Endothelial cell of umbilical vein (primary cell): ENCODE data around the gene LONP1. TPM values are rescaled to one million over a fixed set of nuclear protein-coding genes. Genes with fewer than 3 reads are reported as not detected.

Experiments used
- BruUV-seq: library from RNA; stranded (reverse); fragments of 400-500 nt; replicated peaks from 2 replicates; lab custom pipeline; 2021; lab: Mats Ljungman, UMichigan
- CTCF ChIA-PET: fragments of 300-600, 350-600 bp; sonication (Branson Sonifier 250); formaldehyde crosslinking; loops from one replicate; lab custom pipeline; 2021; ENCODE audit warnings: antibody characterized with exemption, inconsistent platforms; lab: Charles Lee
- POLR2A ChIA-PET: fragments of 300-600, 350-600 bp; sonication (Branson Sonifier 250); formaldehyde crosslinking; loops from one replicate; lab custom pipeline; 2021; ENCODE audit warnings: antibody characterized with exemption, inconsistent platforms; lab: Charles Lee
- DNase-seq: peaks from one replicate; pipeline ENCODE4 v3.0.0-alpha.2; 2011; ENCODE audit warnings: low read depth, low spot score
- FAIRE-seq: peaks from 2 replicates; lab custom pipeline; 2011; peaks lifted over from hg19 to GRCh38; lab: Jason Lieb, UNC
- H2AFZ ChIP-seq: 2 replicates; pipeline ENCODE4 v1.6.0; 2012; ENCODE audit warnings: low read depth, low read length, control low read depth, inconsistent platforms
- H3K27ac ChIP-seq: 2 replicates; pipeline ENCODE4 v1.5.1; 2011; ENCODE audit warnings: low read depth, mild to moderate bottlenecking, control low read depth, low read length, moderate library complexity; ENCODE audit not compliant: insufficient read depth
- H3K27me3 ChIP-seq, 2 experiments: 2 replicates each; pipeline versions ENCODE4 v1.6.0 to v1.6.1; 2011; ENCODE audit warnings: low read length in 2 of 2, mixed read lengths in 1 of 2; ENCODE audit not compliant: control insufficient read depth in 2 of 2, insufficient read depth in 2 of 2
- H3K36me3 ChIP-seq, 2 experiments: 2 replicates in 1 of 2; 3 replicates in 1 of 2; pipeline ENCODE4 v1.5.1; 2011; ENCODE audit warnings: low read length in 2 of 2, mild to moderate bottlenecking in 1 of 2, moderate library complexity in 1 of 2; ENCODE audit not compliant: control insufficient read depth in 2 of 2, insufficient read depth in 2 of 2; ENCODE audit errors: extremely low read depth in 1 of 2
- H3K4me1 ChIP-seq: 3 replicates; pipeline ENCODE4 v1.5.1; 2011; ENCODE audit warnings: mild to moderate bottlenecking, low read length; ENCODE audit not compliant: control insufficient read depth, insufficient read depth; ENCODE audit errors: extremely low read depth
- H3K4me2 ChIP-seq: 2 replicates; pipeline ENCODE4 v1.6.1; 2011; ENCODE audit warnings: low read length, control low read depth, mixed read lengths; ENCODE audit not compliant: insufficient read depth
- H3K4me3 ChIP-seq, 3 experiments: fragments of 200-600 bp in 1 of 3; sonication (generic), shearing (Covaris generic) in 1 of 3; replicated peaks in 1 of 3; 2 replicates each; pipeline ENCODE4 v1.5.1; 2011 to 2016; ENCODE audit warnings: control low read depth in 3 of 3, low read length in 3 of 3, mild to moderate bottlenecking in 2 of 3, inconsistent platforms in 1 of 3, low read depth in 1 of 3, moderate library complexity in 1 of 3; ENCODE audit not compliant: insufficient read depth in 1 of 3
- H3K79me2 ChIP-seq: 2 replicates; pipeline ENCODE4 v1.6.0; 2012; ENCODE audit warnings: low read length, inconsistent platforms; ENCODE audit not compliant: control insufficient read depth, insufficient read depth
- H3K9ac ChIP-seq: replicated peaks from 2 replicates; pipeline ENCODE3; 2011; ENCODE audit warnings: low read length, control low read depth; ENCODE audit not compliant: insufficient read depth; ENCODE audit errors: extremely low read depth
- H3K9me1 ChIP-seq: replicated peaks from 3 replicates; pipeline ENCODE4 v1.6.0; 2011; ENCODE audit warnings: mild to moderate bottlenecking, low read length; ENCODE audit not compliant: control insufficient read depth, insufficient read depth; ENCODE audit errors: extremely low read depth
- H3K9me3 ChIP-seq: replicated peaks from 2 replicates; pipeline ENCODE4 v1.5.1; 2012; ENCODE audit warnings: low read length, inconsistent platforms; ENCODE audit not compliant: control insufficient read depth, insufficient read depth
- H4K20me1 ChIP-seq: replicated peaks from 2 replicates; pipeline ENCODE3; 2011; ENCODE audit warnings: mild to moderate bottlenecking, low read length; ENCODE audit not compliant: control insufficient read depth, insufficient read depth; ENCODE audit errors: extremely low read depth
- EZH2 ChIP-seq: IDR thresholded peaks from 2 replicates; pipeline ENCODE4 v1.6.1; 2012; ENCODE audit warnings: borderline replicate concordance, low read depth, mild to moderate bottlenecking, moderate library complexity, low read length, inconsistent platforms; ENCODE audit not compliant: severe bottlenecking
- FOS ChIP-seq: IDR thresholded peaks from 2 replicates; pipeline ENCODE4 v1.6.1; 2011; ENCODE audit warnings: mild to moderate bottlenecking, low read length, moderate library complexity, borderline replicate concordance; ENCODE audit not compliant: insufficient read depth
- MYC ChIP-seq: IDR thresholded peaks from one replicate; pipeline ENCODE4 v1.6.1; 2011; ENCODE audit warnings: mild to moderate bottlenecking, low read depth, low read length
- POLR2A ChIP-seq: IDR thresholded peaks from 2 replicates; pipeline ENCODE4 v1.6.1; 2012; ENCODE audit warnings: low read depth, mild to moderate bottlenecking, control low read depth, low read length
- POLR2AphosphoS5 ChIP-seq: IDR thresholded peaks from 2 replicates; pipeline ENCODE4 v1.6.1; 2012; ENCODE audit warnings: low read depth, mild to moderate bottlenecking, control low read depth, low read length, moderate library complexity; ENCODE audit not compliant: insufficient read depth
- dilution Hi-C: fragments of 300-500 bp; cut with MboI; formaldehyde crosslinking; loops from one replicate; pipeline ENCODE4 v1.15.0; 2019; ENCODE audit warnings: low sequenced_read_pairs; ENCODE audit not compliant: extremely low pct_ligation_motif_present
- intact Hi-C: fragments of 100-400 bp; cut with micrococcal nuclease; formaldehyde crosslinking; loops from one replicate; pipeline ENCODE4 v1.10.0; 2022
- polyA plus RNA-seq, 4 experiments: library from polyadenylated mRNA; depleted of rRNA in 3 of 4; stranded (reverse) in 3 of 4; unstranded in 1 of 4; fragments of >200 nt; gene quantifications; 2 replicates each; pipeline versions ENCODE4 v1.2.1 to v1.2.3, GENCODE V29; 2011 to 2012; ENCODE audit warnings: missing spikeins in 1 of 4
- total RNA-seq: library from RNA; stranded (reverse); gene quantifications from 2 replicates; pipeline ENCODE4 v1.2.3, GENCODE V29; 2021
- TF ChIP-seq, protein P1 (sequence below): IDR thresholded peaks from 2 replicates; pipeline ENCODE4 v1.6.1; 2011; ENCODE audit not compliant: insufficient read depth, insufficient read length
- TF ChIP-seq, protein P2 (sequence below), 2 donors: IDR thresholded peaks; 1 replicate in 1 of 2; 2 replicates in 1 of 2; pipeline ENCODE4 v1.5.1; 2011; ENCODE audit warnings: low read length in 2 of 2, mild to moderate bottlenecking in 2 of 2, moderate library complexity in 2 of 2, control low read depth in 1 of 2, inconsistent platforms in 1 of 2, low read depth in 1 of 2; ENCODE audit not compliant: insufficient read depth in 1 of 2; ENCODE audit errors: extremely low read depth in 1 of 2

The LONP1 gene
- total and polyA plus RNA-seq, 2 donors (not counting 3 experiments of a cell fraction or from before 2014, with no cell fraction given) = 70.0 to 95.7 TPM

DNA sequence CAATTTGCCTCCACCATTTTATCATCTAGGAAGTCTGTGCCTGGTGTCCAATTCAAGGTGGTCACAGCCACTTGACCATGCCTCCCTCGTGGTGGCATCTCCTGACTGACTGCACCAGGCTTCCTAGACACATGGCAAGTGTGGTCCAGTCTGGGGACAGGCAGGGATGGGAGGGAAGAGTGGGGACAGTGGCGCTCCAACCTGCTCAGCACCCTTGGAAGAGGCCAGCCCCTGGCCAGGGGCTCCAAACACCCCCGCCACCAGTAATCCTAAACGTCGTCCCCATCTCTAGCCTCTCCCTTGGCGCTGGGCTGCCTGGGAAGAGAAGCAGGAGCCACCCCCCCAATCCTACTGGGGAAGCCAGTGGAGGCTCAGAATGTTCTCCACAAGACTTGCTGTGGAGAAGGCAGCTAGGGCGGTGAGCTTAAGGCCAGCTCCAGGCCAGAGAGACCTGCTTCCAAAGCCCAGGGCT lies 27.2 kb downstream of the LONP1 start:
- Histone ChIP-seq H3K9me3 (no peaks in the 10 kb centered on the region), H3K4me1 (peaks cover 8% of the 10 kb centered on the region), H4K20me1 (no peaks in the 10 kb centered on the region), H3K4me3 (no peak overlapping the region), H3K36me3 (peaks cover 8 to 45% of the 10 kb centered on the region in 2 experiments), H3K9ac (no peak overlapping the region), H3K9me1 (no peaks in the 10 kb centered on the region), H3K27ac (no peak overlapping the region), H3K79me2 (peaks cover 52% of the 10 kb centered on the region), H3K4me2 (no peak overlapping the region), H2AFZ (no peak overlapping the region), H3K27me3 (no peaks in the 10 kb centered on the region)
- intact Hi-C loops = no loop called here
- no peak for FAIRE-seq
- dilution Hi-C loops = no loop called here
- ChIA-PET CTCF (no interaction called here), POLR2A (no interaction called here)
- TF ChIP-seq EZH2 = no peak
- peak; percentile 65 for TF ChIP-seq POLR2AphosphoS5
- DNase-seq = no peak
- no TSS peak for BruUV-seq

DNA sequence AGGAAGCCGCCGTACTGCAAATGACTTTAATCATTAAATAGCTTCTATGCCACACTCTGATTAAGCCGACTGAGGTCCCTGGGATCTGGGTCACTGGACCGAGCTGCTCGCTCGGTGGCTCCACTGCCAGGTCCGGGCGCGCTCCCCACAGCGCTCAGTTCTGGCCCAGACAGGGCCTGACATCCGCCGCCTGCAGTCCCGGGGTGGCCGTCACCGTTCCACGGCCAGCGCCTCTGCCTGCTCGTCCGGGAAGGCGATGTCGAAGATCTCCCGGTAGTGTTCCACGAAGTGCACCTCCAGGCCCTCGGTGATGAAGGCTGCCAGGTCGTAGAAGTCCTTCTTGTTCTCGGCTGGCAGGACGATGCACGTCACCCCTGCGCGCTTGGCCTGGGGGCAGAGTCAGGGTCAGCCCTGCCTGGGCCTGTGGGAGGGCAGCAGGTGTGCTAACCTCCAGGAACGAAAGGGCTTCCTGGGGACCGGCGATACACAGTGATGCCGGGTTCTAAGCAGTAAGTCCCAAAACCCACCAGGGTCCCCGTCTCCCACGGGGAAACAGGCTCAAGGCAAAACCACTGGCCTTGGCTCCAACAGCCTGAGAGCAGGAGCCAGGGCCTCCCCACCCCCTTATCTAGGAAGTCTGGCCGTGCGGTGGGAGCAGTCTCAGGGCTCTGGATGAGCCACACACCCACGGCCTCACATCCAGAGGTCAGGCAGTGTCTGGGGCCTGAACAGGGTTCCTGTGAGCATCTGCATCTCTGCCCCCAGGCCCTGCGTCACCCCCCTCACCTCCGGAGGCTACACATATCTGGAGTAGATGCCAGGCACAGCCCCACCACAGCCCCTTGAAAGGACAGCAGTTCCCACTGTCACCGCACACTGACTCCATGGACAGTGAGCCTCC lies 27.9 kb downstream of the LONP1 start:
- dilution Hi-C loops = no loop called here
- TF ChIP-seq POLR2A = peak; percentile 4
- TF ChIP-seq, protein P1, sequence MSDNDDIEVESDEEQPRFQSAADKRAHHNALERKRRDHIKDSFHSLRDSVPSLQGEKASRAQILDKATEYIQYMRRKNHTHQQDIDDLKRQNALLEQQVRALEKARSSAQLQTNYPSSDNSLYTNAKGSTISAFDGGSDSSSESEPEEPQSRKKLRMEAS = no peak
- no peak for TF ChIP-seq MYC
- TF ChIP-seq, protein P2, sequence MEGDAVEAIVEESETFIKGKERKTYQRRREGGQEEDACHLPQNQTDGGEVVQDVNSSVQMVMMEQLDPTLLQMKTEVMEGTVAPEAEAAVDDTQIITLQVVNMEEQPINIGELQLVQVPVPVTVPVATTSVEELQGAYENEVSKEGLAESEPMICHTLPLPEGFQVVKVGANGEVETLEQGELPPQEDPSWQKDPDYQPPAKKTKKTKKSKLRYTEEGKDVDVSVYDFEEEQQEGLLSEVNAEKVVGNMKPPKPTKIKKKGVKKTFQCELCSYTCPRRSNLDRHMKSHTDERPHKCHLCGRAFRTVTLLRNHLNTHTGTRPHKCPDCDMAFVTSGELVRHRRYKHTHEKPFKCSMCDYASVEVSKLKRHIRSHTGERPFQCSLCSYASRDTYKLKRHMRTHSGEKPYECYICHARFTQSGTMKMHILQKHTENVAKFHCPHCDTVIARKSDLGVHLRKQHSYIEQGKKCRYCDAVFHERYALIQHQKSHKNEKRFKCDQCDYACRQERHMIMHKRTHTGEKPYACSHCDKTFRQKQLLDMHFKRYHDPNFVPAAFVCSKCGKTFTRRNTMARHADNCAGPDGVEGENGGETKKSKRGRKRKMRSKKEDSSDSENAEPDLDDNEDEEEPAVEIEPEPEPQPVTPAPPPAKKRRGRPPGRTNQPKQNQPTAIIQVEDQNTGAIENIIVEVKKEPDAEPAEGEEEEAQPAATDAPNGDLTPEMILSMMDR (IDR thresholded peaks at IDR 0.05; ENCODE audit: extremely low read depth in 1 of 2, insufficient read depth in 1 of 2, low read depth in 1 of 2, low read length in 2 of 2) = no peak
- no peak for TF ChIP-seq FOS
- TF ChIP-seq POLR2AphosphoS5 = no peak
- H2AFZ ChIP-seq = no peak overlapping the region
- H3K4me1 ChIP-seq = peaks cover 8% of the 10 kb centered on the region
- no peaks in the 10 kb centered on the region for H3K27me3 ChIP-seq
- no TSS peak for BruUV-seq
- POLR2A ChIA-PET = interaction anchor here (1.6 kb wide), 1 partner anchor 16 kb away, joined by 6 read pairs; no protein-coding TSS in a partner anchor
- DNase-seq (no peak), FAIRE-seq (no peak)
- intact Hi-C loops = no loop called here
- H3K9me1 ChIP-seq = no peaks in the 10 kb centered on the region
- peaks cover 52% of the 10 kb centered on the region for H3K79me2 ChIP-seq
- no peak overlapping the region for H3K27ac ChIP-seq
- no peaks in the 10 kb centered on the region for H3K9me3 ChIP-seq
- peak overlapping the region; percentile 8 for H3K9ac ChIP-seq
- H3K4me2 ChIP-seq = peak overlapping the region; percentile 29
- H4K20me1 ChIP-seq = no peaks in the 10 kb centered on the region
- H3K36me3 ChIP-seq = peaks cover 8 to 45% of the 10 kb centered on the region in 2 experiments
- CTCF ChIA-PET = interaction anchor here (1.0 to 1.4 kb wide), 4 partner anchors 17 to 28 kb away, joined by 3 to 9 read pairs (median 4); partner anchors contain the start of genes CATSPERD and LONP1
- H3K4me3 ChIP-seq = peak overlapping the region in 2 of 3 experiments; percentile 31 to 78
